Fibroblast of villous mesenchyme (primary cell): ENCODE results near the gene ARID1B. TPM values are rescaled to one million over a fixed set of nuclear protein-coding genes. Genes with fewer than 3 reads are reported as not detected.

ENCODE experiments used
- DNase-seq: peaks from one replicate; pipeline ENCODE4 v3.0.0-alpha.2; 2010; ENCODE audit warnings: low read depth
- H3K4me3 ChIP-seq: 2 replicates; pipeline ENCODE4 v1.5.1; 2011; ENCODE audit warnings: low read depth, mild to moderate bottlenecking, low read length
- CTCF ChIP-seq: IDR thresholded peaks from 2 replicates; pipeline ENCODE4 v1.5.1; 2012; ENCODE audit warnings: low read depth, mild to moderate bottlenecking, low read length; ENCODE audit not compliant: insufficient read depth
- small RNA-seq: library from RNA; depleted of rRNA; stranded (forward); fragments of <200 nt; gene quantifications from one replicate; pipeline ENCODE3, GENCODE V24; 2012
- total RNA-seq: library from RNA; depleted of rRNA; stranded (reverse); fragments of >200 nt; gene quantifications from 2 replicates; pipeline ENCODE4 v1.2.3, GENCODE V29; 2012

The ARID1B gene
- total RNA-seq, 1 donor: 41.0 TPM

DNA sequence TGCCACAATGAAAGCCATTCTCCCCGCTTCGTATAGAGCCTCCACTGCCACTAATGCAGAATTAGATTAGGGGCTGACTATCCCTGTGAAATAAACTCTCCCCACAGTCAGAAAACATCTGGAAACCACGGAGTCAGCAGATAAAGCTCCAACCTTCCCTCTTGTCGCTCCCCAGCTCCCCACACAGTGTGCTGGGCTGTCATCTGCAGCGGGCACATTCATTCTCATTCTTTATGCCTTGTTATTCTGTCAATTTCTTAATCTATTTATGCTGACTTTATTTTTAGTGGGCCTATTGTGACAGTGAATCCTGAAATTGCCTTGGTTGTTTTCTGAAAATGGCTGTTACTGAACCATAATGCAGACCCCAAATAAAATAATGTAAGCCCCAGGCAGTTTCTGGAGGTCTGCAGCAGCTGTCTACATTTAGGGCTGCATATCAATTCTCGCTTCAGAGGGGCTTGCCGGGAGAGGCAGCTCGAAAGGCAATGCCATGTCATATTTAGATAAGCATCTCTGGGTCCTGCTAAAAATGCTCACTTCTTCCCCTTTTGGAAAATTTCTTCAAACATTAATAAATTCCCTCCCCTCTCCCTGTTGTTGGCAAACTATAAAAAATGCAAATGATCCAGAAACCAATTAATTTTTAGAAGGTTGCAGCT, 474.5 kb downstream of the ARID1B start:
- no peak for DNase-seq
- no peak overlapping the region for H3K4me3 ChIP-seq
- no peak for TF ChIP-seq CTCF

DNA sequence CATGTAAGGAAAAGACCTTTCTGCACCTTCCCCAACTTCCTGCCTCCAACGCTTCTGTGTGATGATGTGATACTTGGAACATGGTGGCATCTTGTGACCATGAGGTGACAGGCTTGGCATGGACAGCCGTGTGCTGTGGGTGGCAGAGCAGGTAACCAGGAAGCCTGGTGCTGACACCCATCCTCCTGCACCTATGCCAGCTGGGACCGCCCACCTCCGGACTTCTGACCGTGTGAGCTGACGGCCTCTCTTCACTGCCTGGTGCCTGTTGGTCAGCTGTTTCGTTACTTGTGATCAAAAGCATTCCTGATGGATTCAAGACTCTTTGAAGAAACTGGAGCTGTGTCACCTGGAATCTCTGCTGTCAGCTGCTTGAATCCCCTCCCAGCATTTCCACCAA, 475.8 kb downstream of the ARID1B start:
- no peak overlapping the region for H3K4me3 ChIP-seq
- no peak for TF ChIP-seq CTCF
- DNase-seq: no peak

- TF ChIP-seq CTCF: no peak
- no peak for DNase-seq
- H3K4me3 ChIP-seq: no peak overlapping the region
Observed at GRCh38 chr6:157253699-157254098, 476.5 kb downstream of the ARID1B start.

DNA sequence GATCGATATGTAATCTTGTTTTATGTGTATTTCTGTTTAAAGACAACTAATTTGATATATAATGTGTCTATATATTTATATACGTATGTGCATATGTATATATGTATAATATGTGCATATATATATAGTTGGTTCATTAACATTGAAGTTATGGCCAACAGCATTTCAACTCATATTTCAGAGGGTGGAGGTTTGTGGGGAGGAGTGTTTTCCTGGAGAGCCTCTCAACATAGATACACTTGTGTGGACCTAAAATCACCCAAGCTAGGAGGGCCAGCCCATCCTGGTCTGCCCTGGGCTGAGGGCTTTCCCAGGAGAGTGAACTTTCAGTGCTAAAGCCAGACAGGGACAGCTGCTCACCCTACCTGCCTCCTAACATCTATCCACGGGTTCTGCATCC, 477.4 kb downstream of the ARID1B start:
- no peak for TF ChIP-seq CTCF
- DNase-seq: no peak
- no peak overlapping the region for H3K4me3 ChIP-seq

DNA sequence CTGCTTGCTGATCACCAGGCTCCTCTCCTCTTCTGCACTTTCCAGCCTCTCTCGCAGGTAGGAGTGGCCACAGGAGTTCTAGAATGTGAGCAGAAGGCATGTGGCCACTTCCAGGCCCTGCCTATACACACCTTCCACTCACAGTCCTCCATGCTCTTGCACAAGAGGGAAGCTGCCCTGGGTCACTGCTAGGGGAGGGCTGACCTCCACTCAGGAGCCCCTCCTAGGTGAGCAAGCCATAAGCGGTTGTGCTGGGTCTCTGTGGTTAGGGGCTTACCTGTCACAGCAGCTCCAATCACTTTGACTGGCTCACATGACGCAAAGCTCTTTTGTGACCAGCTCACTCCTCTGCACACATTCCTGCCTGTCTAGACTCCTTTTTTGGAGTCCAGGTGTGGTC, 477.9 kb downstream of the ARID1B start:
- DNase-seq: no peak
- TF ChIP-seq CTCF: no peak
- H3K4me3 ChIP-seq: no peak overlapping the region

DNA sequence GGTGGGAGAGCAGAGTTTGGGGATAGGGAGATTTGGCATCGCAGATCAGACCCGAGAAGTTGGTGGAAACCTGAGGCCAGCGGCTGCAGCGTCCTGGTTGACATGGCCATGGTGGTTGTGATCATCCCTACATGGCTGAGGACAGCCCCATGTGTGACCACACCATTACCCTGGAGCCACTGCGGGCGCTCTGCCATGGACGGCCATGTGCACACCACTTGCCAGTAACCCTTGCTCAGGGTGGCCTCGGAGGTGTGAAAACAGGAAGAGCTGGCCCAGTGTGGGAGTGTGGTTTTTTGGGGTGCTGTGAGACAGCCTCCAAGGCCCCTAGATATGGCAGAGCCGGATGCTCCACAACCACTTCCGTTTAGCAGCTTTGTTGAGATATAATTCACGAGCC, 481.7 kb downstream of the ARID1B start:
- H3K4me3 ChIP-seq: no peak overlapping the region
- DNase-seq: no peak
- TF ChIP-seq CTCF: no peak

- DNase-seq: no peak
- H3K4me3 ChIP-seq: no peak overlapping the region
- TF ChIP-seq CTCF: no peak
Observed at GRCh38 chr6:157259443-157259842, 482.3 kb downstream of the ARID1B start.

Small RNAs within 50 kb of the gene (small RNA-seq; reads per million reads assigned to genes)
- gene AL355297.2 (0.38 reads per million), gene MIR4466 (not detected)
